Urothelium cell line (cell line): ENCODE data around the gene SYNE2.
A peak's percentile ranks its signal among the peaks of the same experiment; 100 is the strongest.

Source experiments
- DNase-seq: peaks from one replicate; pipeline ENCODE4 v3.0.0; 2011; ENCODE audit warnings: low spot score, mixed read lengths
- FAIRE-seq: peaks from 2 replicates; lab custom pipeline; 2011; peaks lifted over from hg19 to GRCh38; lab: Jason Lieb, UNC

Gene SYNE2

DNA sequence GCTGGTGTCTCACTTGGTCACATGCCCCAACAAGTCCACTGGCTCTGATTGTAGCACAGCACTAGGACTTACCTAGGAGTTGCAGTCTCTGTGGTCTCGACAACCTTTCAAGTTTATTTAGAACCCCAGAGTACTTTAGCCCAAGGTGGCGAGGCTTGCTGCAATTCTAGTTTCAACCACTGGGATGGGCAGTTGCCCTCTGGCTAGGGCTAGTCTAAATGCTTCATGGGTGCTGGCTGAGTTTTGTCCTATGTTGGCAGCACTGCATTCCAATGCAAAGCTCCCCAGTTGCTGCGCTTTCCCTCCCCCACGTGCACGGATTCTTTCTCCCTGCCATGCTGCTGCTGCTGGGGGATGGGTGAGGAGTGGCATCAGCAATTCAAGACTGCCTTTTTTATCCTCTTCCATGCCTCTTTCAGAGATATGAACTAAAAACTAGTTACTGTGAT, 207.9 kb downstream of the SYNE2 start:
- DNase-seq (peak; percentile 62), FAIRE-seq (peak; percentile 85)

DNA sequence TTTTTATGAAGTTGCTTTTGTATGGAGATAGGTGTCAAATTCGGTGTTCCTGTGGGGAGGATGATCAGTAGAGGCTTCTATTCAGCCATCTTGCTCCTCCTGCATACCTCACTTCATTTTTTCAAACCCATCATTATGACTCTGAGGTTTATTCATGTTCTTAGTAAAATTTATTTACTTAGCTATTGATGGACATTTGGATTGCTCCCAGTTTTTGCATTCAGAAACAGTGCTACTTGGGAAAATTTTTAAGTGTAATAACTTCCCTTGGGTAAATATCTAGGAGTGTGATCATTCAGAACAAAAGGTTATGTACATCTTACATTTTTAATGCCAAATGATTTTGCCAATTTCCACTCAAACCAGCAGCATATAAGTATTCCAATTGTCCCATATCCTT, 208.3 kb downstream of the SYNE2 start:
- DNase-seq = no peak
- no peak for FAIRE-seq

DNA sequence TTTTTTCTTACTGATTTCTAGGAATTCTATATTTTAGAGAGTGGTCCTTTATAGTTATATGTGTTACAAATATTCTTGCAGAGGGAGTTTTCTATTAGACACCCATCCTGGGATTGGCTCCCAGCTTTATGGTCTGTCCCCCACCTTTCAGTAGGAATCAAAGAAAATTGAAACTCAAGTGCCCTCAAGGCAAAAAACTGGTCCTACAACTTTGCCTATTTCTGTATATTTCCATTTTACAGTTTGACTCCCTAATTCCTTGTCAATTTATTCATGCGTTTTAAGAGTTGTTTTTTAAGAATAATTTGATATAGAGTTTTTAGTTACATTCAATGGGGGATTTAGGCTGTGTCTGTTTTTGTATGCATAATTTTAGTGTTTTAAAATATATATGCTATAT, 208.9 kb downstream of the SYNE2 start:
- FAIRE-seq = no peak
- no peak for DNase-seq

DNA sequence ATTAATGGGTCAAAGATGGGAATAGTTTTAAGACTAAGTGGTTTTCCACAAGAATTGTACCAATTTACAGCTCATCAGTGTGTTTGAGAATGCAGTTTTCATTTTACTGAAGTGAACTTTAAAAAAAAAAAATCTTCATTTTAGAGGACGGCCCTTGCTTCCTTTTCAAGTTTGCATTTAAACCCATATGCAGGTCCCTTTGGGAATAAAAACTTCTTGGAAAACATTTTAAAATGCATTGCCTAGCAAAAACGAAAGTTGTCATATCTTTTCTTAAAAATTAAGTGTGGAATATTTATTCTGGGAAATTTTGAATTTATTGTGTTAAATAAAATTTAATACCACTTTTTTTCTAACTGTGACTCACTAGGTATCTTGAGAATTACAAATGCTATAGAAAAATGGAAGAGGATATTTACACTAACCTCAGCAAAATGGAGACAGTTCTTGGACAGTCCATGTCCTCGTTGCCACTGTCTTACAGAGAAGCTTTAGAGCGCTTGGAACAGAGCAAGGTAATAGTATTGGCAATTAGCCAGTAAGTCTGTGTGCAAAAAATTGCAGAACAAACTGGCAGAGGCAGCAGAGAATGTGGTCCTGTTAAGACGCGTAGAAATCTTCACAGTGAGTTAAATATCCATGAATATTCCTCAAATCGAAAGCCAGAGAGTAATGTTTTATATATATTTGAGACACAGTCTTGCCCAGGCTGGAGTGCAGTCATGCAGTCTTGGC, 209.7 kb downstream of the SYNE2 start:
- no peak for DNase-seq
- no peak for FAIRE-seq

DNA sequence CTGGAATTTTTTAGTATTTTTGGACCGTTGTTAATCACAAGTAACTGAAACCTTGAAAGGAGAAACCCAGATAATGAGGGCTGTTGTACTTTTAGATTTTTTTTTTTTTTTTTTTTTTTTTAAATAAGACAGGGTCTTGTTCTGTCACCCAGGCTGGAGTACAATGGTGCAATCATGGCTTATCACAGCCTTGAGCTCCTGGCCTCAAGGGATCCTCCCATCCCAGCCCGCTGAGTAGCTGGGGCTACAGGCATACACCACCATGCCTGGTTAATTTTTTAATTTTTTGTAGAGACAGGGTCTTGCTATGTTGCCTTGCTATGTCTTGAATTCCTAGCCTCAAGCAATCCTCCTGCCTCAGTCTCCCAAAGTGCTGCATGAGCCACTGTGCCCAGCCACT, 211.6 kb downstream of the SYNE2 start:
- FAIRE-seq (no peak), DNase-seq (no peak)

DNA sequence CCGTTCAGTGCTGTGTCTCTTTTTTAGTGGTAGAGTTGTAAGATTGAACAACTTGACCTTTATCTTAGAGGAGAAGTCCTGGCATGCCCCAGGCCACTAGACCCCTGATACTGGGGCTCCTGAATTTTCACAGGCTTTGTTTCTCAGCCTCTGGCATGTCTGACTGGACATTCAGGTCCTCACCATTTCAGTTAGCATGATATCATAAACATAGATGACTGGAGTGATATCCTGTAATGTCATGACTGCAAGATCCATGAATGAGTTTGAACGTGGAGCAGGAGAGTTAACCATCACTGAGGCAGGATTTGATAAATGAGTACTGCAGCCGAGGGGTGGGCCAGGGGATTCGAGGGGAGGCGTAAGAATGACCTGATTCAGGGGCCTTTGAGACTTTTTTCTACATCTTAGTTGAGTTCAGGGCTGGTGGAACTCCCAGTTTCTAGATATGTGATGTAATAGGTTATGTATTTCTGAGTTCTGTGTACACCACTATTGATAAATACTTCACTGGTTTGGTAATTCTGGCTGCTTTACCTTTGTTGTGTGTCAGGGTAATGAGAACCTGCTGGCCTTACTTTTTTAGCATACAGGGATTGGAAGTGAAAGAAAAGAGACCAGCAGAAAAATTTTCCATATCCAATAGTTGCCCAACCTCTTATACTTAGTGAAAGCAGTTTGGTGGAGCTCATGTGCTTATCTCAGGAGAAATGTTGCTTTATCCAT, 217.0 kb downstream of the SYNE2 start:
- DNase-seq (no peak), FAIRE-seq (peak; percentile 66)

DNA sequence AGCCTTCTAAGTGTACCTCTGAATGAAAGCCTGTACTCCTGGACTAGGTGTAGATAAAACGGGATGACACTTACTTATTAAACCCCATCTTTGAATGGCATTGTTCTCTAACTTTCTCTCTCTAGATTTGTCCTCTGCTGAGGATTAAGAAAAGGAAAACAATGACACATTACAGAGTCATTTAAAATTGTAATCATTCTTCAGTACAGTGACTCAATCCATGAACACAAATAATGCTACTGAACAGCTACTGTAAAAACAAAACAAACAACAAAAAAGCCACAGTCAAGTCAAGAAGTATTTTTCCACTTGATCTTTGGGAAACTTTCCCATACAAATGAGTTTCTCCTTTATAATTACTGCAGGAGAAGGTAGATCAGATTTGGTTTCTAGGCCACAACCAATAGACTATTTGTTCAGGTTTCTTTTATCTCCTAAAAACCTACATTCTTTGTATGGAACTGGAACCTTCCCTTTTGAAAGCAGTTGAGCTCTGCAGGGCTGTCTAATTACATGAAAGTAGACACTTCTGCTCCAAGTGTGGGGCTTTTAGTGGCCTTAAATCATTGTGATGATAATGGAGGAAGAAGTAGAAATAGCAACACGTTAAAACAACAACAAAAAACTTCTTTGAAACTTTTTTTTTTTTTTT, 222.3 kb downstream of the SYNE2 start:
- no peak for FAIRE-seq

DNA sequence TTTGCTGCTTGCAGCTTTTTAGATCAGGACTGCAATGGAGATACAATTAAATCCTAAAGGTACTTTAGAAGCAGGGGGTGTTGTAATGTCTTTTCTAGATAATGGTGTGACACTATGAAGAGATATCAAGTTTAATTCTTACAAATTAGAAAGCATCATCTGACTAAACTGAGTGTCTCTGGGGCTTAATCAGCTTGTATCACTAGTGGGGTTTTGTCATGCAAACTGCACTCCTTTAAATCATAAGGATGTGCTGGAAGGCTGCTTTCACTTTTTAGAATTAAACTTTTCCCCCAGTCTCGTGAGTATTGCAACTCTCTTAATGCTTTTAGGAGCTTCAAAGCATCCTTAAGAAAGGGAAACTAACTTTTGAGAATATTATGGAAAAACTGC, 222.8 kb downstream of the SYNE2 start:
- FAIRE-seq = no peak
- DNase-seq = no peak

More for the DNA sequence above, 222.3 kb downstream of the SYNE2 start:
- DNase-seq = no peak

DNA sequence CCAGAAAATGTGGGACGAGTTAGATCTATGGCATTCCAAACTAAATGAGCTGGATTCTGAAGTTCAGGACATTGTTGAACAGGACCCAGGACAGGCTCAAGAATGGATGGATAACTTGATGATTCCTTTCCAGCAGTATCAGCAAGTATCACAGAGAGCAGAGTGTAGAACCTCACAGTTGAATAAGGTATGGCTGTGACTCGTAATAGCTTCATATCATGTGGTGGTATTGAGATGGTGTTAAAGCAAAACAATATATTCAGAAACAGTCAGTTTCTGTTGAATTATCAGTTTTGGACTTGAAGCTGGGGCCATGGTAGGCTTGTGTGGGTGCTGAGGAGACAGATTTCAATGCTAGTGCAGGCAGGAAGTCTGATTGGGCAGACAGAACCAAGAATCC, 227.6 kb downstream of the SYNE2 start:
- DNase-seq (no peak), FAIRE-seq (peak; percentile 96)

DNA sequence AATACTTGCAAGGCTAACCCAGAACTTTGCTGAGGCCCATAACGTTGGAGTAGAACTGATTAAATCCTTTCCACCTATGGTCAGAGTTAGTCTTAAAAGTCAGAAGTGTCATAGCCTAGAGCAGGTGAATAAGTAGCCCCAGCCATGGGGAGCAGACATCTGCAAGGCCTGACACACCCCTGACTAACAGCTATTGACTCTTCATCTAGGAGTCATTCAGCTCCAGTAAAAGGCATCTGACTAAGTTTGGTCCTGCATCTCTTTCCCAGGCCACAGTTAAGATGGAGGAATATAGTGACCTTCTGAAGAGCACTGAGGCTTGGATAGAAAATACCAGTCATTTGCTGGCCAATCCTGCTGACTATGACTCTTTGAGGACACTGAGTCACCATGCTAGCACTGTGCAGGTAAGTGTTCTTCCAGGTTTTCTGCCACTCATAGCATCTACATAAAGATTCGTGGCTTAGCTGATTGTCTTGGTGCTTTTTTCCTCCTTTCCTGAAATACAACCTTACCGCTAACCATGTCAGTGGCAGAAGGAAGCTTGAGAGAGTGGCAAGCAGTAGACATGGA, 228.5 kb downstream of the SYNE2 start:
- no peak for DNase-seq
- FAIRE-seq = no peak

DNA sequence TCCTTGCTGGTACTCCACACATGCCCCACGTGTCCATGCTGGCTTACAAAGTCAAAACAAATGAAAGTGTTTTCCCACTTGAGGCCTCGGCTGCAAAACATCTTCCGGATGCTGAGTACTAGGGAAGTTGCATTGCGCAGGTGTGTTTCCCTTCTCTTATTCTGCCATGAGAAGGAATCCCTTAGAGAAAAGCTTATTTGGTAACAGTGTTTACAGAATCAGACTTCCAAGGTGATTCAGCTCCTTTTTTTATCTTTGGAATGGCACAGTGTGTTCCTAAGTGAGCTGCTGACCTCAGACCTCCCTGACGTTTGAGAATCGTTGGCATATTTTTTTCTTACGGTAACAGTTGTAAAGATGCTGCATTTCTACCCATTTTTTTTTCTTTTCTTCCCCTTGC, 230.0 kb downstream of the SYNE2 start:
- FAIRE-seq (no peak), DNase-seq (no peak)

DNA sequence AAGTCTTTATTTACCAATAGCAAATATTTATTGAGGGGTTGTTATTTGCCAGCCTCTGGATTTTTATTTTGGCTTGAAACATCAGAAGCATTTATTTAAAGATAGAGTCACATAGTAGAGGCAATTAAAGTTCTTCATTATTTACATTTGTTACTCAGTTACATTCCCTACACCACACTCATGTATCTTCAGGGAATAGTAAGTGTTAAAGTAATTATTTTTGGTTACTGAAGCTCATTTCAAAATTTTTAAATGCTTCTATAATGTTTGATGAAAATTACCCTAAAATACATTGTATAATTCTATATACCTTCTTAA, 235.8 kb downstream of the SYNE2 start:
- DNase-seq (no peak), FAIRE-seq (peak; percentile 17)

DNA sequence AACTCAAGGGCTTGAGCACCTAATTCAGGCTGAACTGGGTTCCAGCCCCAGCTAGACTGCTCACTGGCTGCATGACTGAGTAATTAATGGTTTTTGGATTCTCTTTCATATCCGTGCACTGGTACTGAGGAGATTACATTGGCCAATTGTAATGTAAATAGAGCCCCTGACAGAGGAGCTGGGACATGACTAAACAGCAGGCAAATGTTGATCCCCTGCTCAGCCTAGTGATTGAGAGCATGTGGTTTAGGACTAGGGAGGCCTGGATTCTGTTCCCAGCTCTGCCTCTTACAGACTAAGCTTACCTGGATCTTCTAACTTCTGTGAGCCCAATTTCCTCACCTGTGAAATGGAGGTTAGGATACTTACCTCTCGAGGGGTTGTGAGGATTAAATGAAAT, 237.1 kb downstream of the SYNE2 start:
- FAIRE-seq = peak; percentile 89
- no peak for DNase-seq

DNA sequence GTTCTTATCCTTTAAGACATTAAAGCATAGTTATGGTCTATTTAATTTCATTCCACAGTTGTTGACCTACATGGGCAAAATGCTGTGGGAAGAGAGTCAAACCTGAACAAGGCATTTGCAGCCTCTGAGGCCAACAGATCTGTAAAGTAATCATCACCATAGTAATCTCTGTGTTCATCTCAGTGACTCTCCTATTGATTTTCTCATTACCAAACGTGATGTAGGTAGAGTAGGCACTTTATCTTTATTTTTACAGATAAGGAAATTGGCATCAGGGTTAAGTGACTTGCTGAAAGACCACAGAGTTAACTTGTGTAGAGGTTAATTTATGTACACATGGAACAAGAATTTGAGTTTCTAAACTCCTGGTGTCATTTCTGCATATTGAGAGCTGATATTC, 238.4 kb downstream of the SYNE2 start:
- FAIRE-seq = peak; percentile 69

DNA sequence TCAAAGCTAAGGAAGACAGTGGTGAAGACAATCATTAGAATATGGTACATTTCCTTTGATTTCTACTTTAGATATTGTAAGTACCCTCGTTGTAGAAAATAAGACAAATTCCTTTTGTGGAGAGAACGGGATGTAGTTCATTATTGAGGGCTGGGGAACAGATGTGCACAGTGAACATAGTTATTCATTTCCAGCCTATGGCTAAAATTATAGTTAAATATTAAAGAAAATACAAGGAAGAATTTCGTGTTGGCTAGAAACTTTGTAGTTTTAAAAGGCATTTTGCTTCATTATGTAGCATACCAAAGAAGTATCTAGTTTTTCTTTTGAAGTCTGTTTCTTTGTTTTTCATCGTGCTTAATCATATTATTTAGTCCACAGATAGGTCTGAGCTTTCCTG, 239.5 kb downstream of the SYNE2 start:
- no peak for DNase-seq
- FAIRE-seq = no peak

More for the DNA sequence above, 238.4 kb downstream of the SYNE2 start:
- no peak for DNase-seq

DNA sequence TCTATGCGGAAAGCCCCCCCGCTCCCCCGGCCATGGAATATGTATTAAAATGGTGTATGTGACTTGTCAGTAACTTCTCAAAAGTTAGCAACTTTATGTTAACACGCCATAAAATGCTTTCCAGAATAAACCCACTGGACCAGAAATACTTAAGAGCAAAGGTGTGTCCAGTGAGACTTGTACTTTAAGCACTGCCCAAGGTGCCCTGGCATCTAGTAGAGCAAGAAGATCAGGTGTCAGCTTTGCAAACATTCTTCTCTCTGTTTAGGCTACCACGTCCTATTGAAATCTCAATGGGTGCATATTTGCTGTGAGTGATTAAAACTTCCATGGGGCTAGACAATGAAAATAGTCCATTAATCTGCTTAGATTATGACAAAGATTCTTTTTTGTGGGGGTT, 240.1 kb downstream of the SYNE2 start:
- FAIRE-seq = no peak
- no peak for DNase-seq

DNA sequence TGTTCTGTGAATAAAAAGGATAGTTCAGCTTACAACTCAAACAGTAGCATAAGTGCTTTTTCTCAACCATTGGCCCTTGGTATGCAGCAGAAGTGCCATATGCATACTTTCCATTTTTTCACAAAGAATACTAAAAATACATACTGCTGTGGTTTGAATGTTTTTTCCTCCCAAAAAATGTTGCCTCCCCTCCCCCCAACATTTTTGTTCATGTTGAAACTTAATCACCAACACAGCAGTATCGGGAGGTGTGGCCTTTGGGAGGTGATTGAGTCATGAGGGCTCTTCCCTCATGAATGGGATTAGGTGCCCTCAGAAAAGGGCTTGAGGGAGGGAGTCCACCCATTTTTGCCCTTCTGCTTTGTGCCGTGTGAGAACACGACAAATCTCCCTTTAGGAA, 242.8 kb downstream of the SYNE2 start:
- FAIRE-seq (peak; percentile 52), DNase-seq (no peak)

DNA sequence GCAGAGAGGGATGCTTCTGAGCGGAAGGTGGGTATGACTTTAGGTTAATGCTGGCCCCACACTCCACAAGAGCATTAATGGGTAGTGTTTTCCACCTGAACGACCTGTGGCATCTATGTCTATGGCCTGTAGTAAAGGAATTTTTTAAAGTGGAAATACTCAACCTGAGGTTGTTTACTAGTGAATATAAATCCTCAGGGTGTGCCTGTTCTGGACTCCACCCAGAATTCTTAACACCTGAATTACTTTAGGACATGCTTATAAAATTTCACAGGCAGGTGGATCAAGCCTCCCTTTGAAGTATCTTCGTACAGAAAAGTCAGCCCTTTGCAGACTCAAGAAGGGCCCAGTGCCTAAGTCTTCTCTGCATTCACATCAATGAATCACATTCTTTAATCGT, 245.3 kb downstream of the SYNE2 start:
- DNase-seq = no peak
- FAIRE-seq = peak; percentile 68

DNA sequence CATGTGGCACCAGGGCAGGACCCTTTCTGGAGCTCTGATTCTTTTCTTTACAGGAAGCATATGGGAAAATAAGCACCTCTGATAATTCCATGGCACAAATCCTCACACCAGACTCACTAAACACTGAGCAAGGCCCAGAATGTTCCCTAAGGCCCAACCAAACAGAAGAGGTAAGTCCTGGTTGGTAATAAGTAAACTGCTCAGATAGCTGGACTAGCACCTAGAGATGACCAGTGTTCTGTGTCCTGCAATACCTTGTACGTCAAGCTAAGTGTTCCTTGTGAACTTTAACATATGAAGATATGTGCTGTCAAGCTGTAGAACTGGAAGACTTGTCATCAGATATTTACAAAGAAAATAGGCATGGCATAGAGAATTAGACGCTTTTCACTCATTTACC, 254.6 kb downstream of the SYNE2 start:
- peak; percentile 90 for FAIRE-seq
- no peak for DNase-seq

DNA sequence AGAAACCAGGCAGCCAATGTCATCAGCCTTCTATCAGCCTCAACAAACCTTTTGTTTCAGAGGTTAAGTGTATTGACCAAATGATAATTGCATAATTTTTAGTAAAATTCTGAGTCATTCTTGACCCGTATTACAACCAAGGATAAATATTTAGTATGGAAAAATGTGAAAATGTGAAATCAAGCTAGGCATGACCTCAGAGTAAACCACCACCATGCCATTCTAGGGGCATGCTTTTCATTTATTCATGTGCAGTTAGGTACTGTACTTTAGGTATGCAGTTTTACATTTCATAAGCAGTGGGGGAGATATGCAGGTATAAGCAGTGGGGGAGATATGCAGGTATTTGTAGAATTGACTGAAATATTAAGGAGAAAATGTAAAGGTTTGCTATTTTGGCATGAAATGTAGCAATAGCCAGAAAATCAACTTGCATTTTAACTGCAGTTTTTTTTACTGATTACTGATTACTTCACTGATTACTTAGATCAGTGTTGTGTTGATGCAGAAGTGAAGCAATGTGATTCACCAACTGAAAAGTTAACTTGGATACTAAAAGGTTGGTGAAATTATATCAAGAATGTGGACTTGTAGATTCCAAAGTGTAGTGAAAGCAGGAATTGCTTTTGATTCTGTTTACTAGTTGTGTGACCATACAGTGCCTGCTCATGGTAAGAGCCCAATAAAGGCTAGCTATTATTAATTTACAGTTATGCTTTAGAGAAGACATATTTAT, 257.2 kb downstream of the SYNE2 start:
- no peak for DNase-seq
- no peak for FAIRE-seq

DNA sequence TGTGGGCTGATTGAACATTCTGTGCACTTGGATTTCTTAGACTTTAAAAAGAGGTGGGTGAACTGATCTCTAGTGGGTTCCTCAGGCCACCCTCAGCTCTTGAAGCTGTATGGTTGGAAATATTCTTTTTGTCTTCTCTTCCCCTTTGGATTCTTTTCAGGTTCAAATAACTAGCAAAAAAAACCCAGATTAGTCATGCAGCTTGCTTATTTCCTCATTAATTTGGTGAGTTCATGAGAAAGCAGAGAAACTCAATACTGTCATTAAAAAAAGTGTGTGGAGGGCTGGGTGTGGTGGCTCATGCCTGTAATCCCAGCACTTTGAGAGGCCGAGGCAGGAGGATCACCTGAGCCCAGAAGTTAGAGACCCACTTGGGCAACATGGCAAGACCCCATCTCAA, 258.0 kb downstream of the SYNE2 start:
- DNase-seq (no peak), FAIRE-seq (no peak)
